ENCODE results near the gene GRAMD4.

GRCh38 chr22:46618667-46619066, 1.5 kb upstream of the GRAMD4 start:
- TF ChIP-seq CTCF (IDR thresholded peaks at IDR 0.05 in 4 of 5, conservative IDR thresholded peaks at IDR 0.05 in 1 of 5) (no peak), POLR2A (IDR thresholded peaks at IDR 0.05) (no peak)

Measured in gastrocnemius medialis (tissue), 4 donors.